PC-3 (cell line): ENCODE data around the gene FAM149A.

ENCODE experiments used
- CTCF ChIP-seq: fragments of 300-600 bp; sonication (generic); conservative IDR thresholded peaks from 2 replicates; pipeline ENCODE4 v1.5.1; 2017; ENCODE audit warnings: antibody characterized with exemption, low read depth, mild to moderate bottlenecking, low read length
- EZH2 ChIP-seq: fragments of 300-600 bp; sonication (generic); IDR thresholded peaks from one replicate; pipeline ENCODE4 v1.6.1; 2017; ENCODE audit warnings: antibody characterized with exemption, mild to moderate bottlenecking, low read length; ENCODE audit not compliant: unreplicated experiment
- EZH2phosphoT487 ChIP-seq: fragments of 300-600 bp; sonication (generic); IDR thresholded peaks from 2 replicates; pipeline ENCODE4 v1.6.1; 2018; ENCODE audit warnings: mild to moderate bottlenecking, antibody characterized with exemption, low read length, borderline replicate concordance

GRCh38 chr4:186081202-186081807, 23.2 kb upstream of the FAM149A start:
- TF ChIP-seq CTCF (no peak), EZH2phosphoT487 (no peak), EZH2 (no peak)
